Smooth muscle cell (in vitro differentiated cells): ENCODE data around the gene COL28A1. TPM values are rescaled to one million over a fixed set of nuclear protein-coding genes. Genes with fewer than 3 reads are reported as not detected.

Source experiments
- DNase-seq: peaks from one replicate; lab custom pipeline; 2025; ENCODE audit not compliant: unreplicated experiment; lab: John Stamatoyannopoulos, UW
- H2AFZ ChIP-seq: fragments of 200-600 bp; sonication (generic); 2 replicates; pipeline ENCODE4 v1.6.0; 2016; ENCODE audit warnings: antibody characterized with exemption, low read depth, mild to moderate bottlenecking
- H3F3A ChIP-seq: fragments of 200-600 bp; sonication (generic); 2 replicates; pipeline ENCODE4 v1.6.0; 2017; ENCODE audit warnings: antibody characterized with exemption, low read depth
- H3K27ac ChIP-seq: fragments of 200-600 bp; sonication (generic); 2 replicates; pipeline ENCODE4 v1.5.1; 2016; ENCODE audit warnings: low read depth, mild to moderate bottlenecking
- H3K27me3 ChIP-seq: fragments of 200-600 bp; sonication (generic); 2 replicates; pipeline ENCODE4 v1.6.1; 2016; ENCODE audit warnings: low read depth, mild to moderate bottlenecking
- H3K36me3 ChIP-seq: fragments of 200-600 bp; sonication (generic); 2 replicates; pipeline ENCODE4 v1.5.1; 2016; ENCODE audit warnings: low read depth
- H3K4me1 ChIP-seq: fragments of 200-600 bp; sonication (generic); 2 replicates; pipeline ENCODE4 v1.5.1; 2016; ENCODE audit warnings: low read depth
- H3K4me2 ChIP-seq: fragments of 200-600 bp; sonication (generic); 2 replicates; pipeline ENCODE4 v1.6.0; 2016; ENCODE audit warnings: mild to moderate bottlenecking
- H3K4me3 ChIP-seq: fragments of 200-600 bp; sonication (generic); 2 replicates; pipeline ENCODE4 v1.5.1; 2016; ENCODE audit warnings: mild to moderate bottlenecking
- H3K79me2 ChIP-seq: fragments of 200-600 bp; sonication (generic); 2 replicates; pipeline ENCODE4 v1.6.0; 2016; ENCODE audit warnings: low read depth, mild to moderate bottlenecking
- H3K9ac ChIP-seq: fragments of 200-600 bp; sonication (generic); 2 replicates; pipeline ENCODE4 v1.6.0; 2016; ENCODE audit warnings: low read depth
- H3K9me3 ChIP-seq: fragments of 200-600 bp; sonication (generic); replicated peaks from 2 replicates; pipeline ENCODE4 v1.5.1; 2016; ENCODE audit warnings: low read depth
- H4K20me1 ChIP-seq: fragments of 200-600 bp; sonication (generic); 2 replicates; pipeline ENCODE4 v1.6.0; 2016; ENCODE audit warnings: low read depth
- WGBS: methylation state at CpG from one replicate; pipeline ENCODE4 v1.1.7; 2016; ENCODE audit warnings: low lambda C conversion rate; 5-methylcytosine and 5-hydroxymethylcytosine counted together
- polyA plus RNA-seq: library from polyadenylated mRNA; unstranded; fragments of >200 nt; fragmentation: Nextera tagmentation; extraction: Ambion mirVana; gene quantifications from 2 replicates; pipeline ENCODE4 v1.2.1, GENCODE V29; 2016
- total RNA-seq: library from RNA; depleted of rRNA; stranded (reverse); fragments of >200 nt; gene quantifications from 2 replicates; pipeline ENCODE4 v1.2.3, GENCODE V29; 2014
- TF ChIP-seq, protein P1 (sequence below): fragments of 200-600 bp; sonication (generic); IDR thresholded peaks from 2 replicates; pipeline ENCODE4 v1.5.1; 2017; ENCODE audit warnings: borderline replicate concordance, mild to moderate bottlenecking, antibody characterized with exemption; ENCODE audit not compliant: insufficient read depth, poor library complexity, severe bottlenecking

COL28A1 gene
- total and polyA plus RNA-seq, 2 experiments from 2014 or later = 0.13 TPM; not detected in 1

DNA sequence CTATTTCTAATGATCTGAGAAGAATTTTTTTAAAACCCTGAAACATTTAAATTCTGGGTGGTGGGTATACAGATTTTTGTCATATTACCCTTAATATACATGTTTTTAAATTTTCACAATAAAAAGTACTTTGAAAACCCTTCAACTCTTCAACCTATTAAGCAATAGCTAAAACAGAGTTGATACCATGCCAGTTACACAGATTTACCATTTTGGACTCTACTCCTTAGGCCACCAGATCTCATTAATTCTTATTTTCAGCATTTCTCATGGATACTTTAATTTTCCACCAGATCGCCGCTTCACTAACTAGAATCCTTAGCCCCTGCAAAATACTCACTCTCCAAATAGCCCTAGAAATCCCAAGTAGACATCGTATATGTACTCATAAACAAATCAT, 12.7 kb upstream of the COL28A1 start:
- Histone ChIP-seq H3K9me3 (no peaks in the 10 kb centered on the region), H3K27me3 (no peaks in the 10 kb centered on the region), H4K20me1 (no peaks in the 10 kb centered on the region), H3K4me1 (peaks cover under 1% of the 10 kb centered on the region), H2AFZ (no peak overlapping the region), H3K27ac (no peak overlapping the region), H3K4me3 (no peak overlapping the region), H3K79me2 (no peaks in the 10 kb centered on the region), H3K36me3 (no peaks in the 10 kb centered on the region), H3K9ac (no peak overlapping the region), H3F3A (no peaks in the 10 kb centered on the region), H3K4me2 (no peak overlapping the region)
- no peak for DNase-seq
- TF ChIP-seq, protein P1, sequence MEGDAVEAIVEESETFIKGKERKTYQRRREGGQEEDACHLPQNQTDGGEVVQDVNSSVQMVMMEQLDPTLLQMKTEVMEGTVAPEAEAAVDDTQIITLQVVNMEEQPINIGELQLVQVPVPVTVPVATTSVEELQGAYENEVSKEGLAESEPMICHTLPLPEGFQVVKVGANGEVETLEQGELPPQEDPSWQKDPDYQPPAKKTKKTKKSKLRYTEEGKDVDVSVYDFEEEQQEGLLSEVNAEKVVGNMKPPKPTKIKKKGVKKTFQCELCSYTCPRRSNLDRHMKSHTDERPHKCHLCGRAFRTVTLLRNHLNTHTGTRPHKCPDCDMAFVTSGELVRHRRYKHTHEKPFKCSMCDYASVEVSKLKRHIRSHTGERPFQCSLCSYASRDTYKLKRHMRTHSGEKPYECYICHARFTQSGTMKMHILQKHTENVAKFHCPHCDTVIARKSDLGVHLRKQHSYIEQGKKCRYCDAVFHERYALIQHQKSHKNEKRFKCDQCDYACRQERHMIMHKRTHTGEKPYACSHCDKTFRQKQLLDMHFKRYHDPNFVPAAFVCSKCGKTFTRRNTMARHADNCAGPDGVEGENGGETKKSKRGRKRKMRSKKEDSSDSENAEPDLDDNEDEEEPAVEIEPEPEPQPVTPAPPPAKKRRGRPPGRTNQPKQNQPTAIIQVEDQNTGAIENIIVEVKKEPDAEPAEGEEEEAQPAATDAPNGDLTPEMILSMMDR = no peak
- 94% methylated on average over 3 of the region's 3 CpGs for WGBS

DNA sequence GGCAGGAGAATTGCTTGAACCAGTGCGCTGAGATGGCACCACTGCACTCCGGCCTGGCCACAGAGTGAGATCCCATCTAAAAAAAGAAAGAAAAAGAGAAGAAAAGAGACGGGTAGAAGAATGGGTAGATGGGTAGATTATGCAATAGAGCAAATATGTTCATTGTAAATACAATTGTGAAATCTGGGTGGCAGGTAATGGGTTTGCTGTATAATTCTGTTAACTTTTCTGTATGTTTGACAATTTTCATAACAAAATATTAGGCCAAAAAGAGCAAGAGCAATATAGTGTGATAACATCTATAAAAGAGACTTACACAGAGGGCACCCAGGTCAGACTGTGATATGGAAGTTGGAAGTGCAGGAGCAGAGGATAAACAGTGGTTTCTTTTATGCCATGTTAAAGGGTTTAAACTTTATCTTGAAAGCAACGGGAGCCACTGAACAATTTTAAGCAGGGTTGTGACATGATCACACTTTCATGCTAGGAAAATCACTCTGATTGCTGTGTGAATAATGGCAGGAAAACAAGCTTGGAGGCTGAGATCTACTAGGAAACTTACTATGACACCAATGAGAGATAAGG, 6.7 kb upstream of the COL28A1 start:
- Histone ChIP-seq H3K4me2 (no peak overlapping the region), H3K79me2 (no peaks in the 10 kb centered on the region), H4K20me1 (no peaks in the 10 kb centered on the region), H3K4me1 (no peaks in the 10 kb centered on the region), H3K9ac (no peak overlapping the region), H3K9me3 (no peaks in the 10 kb centered on the region), H3K4me3 (no peak overlapping the region), H3K27me3 (no peaks in the 10 kb centered on the region), H2AFZ (no peak overlapping the region), H3K36me3 (no peaks in the 10 kb centered on the region), H3K27ac (no peak overlapping the region), H3F3A (no peaks in the 10 kb centered on the region)
- TF ChIP-seq, protein P1 = no peak
- WGBS = 87% methylated on average over 4 of the region's 4 CpGs
- DNase-seq = no peak

DNA sequence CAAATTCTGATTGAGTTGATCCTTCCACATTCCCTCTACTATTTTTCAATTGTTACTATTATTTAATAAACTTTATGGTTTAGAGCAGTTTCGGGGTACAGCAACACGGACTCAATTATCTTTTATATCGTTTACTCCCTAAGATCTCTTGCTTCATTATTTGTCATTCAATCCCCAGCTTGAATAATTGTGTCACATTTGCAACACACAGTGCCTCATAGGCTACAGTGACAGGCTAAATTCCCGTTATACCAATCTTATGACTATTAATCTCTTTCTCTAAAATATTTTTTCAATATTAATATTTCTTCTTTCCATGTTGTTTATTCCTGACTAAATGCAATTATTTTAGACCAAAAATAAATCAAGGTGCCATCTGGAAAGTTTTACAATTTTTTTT, 4.0 kb upstream of the COL28A1 start:
- DNase-seq = no peak
- no peak overlapping the region for H3K9ac ChIP-seq
- no peaks in the 10 kb centered on the region for H3K4me1 ChIP-seq
- no peak overlapping the region for H3K27ac ChIP-seq
- TF ChIP-seq, protein P1 = no peak
- H3K27me3 ChIP-seq = no peaks in the 10 kb centered on the region
- H3F3A ChIP-seq = no peaks in the 10 kb centered on the region
- H3K4me2 ChIP-seq = no peak overlapping the region
- 95% methylated on average over 4 of the region's 4 CpGs for WGBS
- H3K4me3 ChIP-seq = no peak overlapping the region
- H3K9me3 ChIP-seq = no peaks in the 10 kb centered on the region
- H4K20me1 ChIP-seq = no peaks in the 10 kb centered on the region
- no peaks in the 10 kb centered on the region for H3K36me3 ChIP-seq
- H3K79me2 ChIP-seq = no peaks in the 10 kb centered on the region
- no peak overlapping the region for H2AFZ ChIP-seq

DNA sequence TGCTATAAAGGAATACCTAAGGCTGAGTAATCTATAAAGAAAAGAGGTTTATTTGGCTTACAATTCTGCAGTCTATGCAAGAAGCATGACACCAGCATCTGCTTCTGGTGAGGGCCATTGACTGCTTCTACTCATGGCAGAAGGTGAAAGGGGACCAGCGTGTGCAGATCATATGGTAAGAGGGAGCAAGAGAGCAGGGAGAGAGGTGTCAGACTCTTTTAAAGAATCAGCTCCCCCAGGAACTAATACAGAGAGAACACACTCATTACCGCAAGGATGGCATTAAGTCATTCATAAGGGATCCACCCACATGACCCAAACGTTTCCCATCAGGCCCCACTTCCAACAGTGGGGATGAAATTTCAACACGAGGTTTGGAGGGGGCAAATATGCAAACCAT, 3.5 kb upstream of the COL28A1 start:
- no peak overlapping the region for H3K27ac ChIP-seq
- no peaks in the 10 kb centered on the region for H3K36me3 ChIP-seq
- TF ChIP-seq, protein P1 = no peak
- H4K20me1 ChIP-seq = no peaks in the 10 kb centered on the region
- no peaks in the 10 kb centered on the region for H3K9me3 ChIP-seq
- H2AFZ ChIP-seq = no peak overlapping the region
- H3K4me2 ChIP-seq = no peak overlapping the region
- WGBS = 87% methylated on average over 4 of the region's 4 CpGs
- H3K4me1 ChIP-seq = no peaks in the 10 kb centered on the region
- no peak for DNase-seq
- H3K4me3 ChIP-seq = no peak overlapping the region
- no peaks in the 10 kb centered on the region for H3K79me2 ChIP-seq
- H3K27me3 ChIP-seq = no peaks in the 10 kb centered on the region
- no peak overlapping the region for H3K9ac ChIP-seq
- H3F3A ChIP-seq = no peaks in the 10 kb centered on the region
